Suprapubic skin (tissue), 4 donors: ENCODE measurements around the gene OARD1. TPM values are rescaled to one million over a fixed set of nuclear protein-coding genes. Genes with fewer than 3 reads are reported as not detected.

Experiments used
- DNase-seq, 2 donors: peaks; one replicate each; pipeline ENCODE4 v3.0.0-alpha.2; 2019; ENCODE audit warnings: low spot score in 2 of 2
- H3K27ac ChIP-seq: fragments of 200-600 bp; sonication (generic); one replicate; pipeline ENCODE4 v1.5.1; 2019
- H3K27me3 ChIP-seq: fragments of 200-600 bp; sonication (generic); one replicate; pipeline ENCODE4 v1.5.1; 2019
- H3K36me3 ChIP-seq: fragments of 200-600 bp; sonication (generic); one replicate; pipeline ENCODE4 v1.5.1; 2019
- H3K4me1 ChIP-seq: fragments of 200-600 bp; sonication (generic); one replicate; pipeline ENCODE4 v1.5.1; 2019
- H3K4me3 ChIP-seq: fragments of 200-600 bp; sonication (generic); one replicate; pipeline ENCODE4 v1.5.1; 2019; ENCODE audit warnings: mild to moderate bottlenecking
- H3K9me3 ChIP-seq: fragments of 200-600 bp; sonication (generic); one replicate; pipeline ENCODE4 v1.5.1; 2019
- CTCF ChIP-seq, 2 donors: fragments of 200-600 bp in 1 of 2; fragments of 450-650 bp in 1 of 2; sonication (generic) in 1 of 2; IDR thresholded peaks; one replicate each; pipeline ENCODE4 v1.5.1; 2016 to 2019; ENCODE audit warnings: antibody characterized with exemption in 2 of 2, mild to moderate bottlenecking in 1 of 2, moderate library complexity in 1 of 2
- EP300 ChIP-seq: sonication (generic); formaldehyde crosslinking; IDR thresholded peaks from one replicate; pipeline ENCODE4 v1.6.1; 2017; ENCODE audit warnings: antibody characterized with exemption
- POLR2A ChIP-seq, 2 donors: fragments of 450-650 bp; IDR thresholded peaks; one replicate each; pipeline ENCODE4 v1.6.1; 2017; ENCODE audit warnings: antibody characterized with exemption in 2 of 2, mild to moderate bottlenecking in 2 of 2, moderate library complexity in 2 of 2
- POLR2AphosphoS5 ChIP-seq, 3 donors: sonication (generic); formaldehyde crosslinking; IDR thresholded peaks; one replicate each; pipeline ENCODE4 v1.6.1; 2017; ENCODE audit warnings: antibody characterized with exemption in 3 of 3
- WGBS: methylation state at CpG from one replicate; pipeline ENCODE4 v1.1.5; 2018; 5-methylcytosine and 5-hydroxymethylcytosine counted together
- total RNA-seq, 4 donors: library from RNA; depleted of rRNA; stranded (reverse); fragments of >200 nt; gene quantifications; one replicate each; pipeline ENCODE4 v1.1.0, GENCODE V29; 2016

OARD1 gene
- total RNA-seq, 4 donors from 2014 or later = 11.3 to 29.9 (median 20.6) TPM

DNA sequence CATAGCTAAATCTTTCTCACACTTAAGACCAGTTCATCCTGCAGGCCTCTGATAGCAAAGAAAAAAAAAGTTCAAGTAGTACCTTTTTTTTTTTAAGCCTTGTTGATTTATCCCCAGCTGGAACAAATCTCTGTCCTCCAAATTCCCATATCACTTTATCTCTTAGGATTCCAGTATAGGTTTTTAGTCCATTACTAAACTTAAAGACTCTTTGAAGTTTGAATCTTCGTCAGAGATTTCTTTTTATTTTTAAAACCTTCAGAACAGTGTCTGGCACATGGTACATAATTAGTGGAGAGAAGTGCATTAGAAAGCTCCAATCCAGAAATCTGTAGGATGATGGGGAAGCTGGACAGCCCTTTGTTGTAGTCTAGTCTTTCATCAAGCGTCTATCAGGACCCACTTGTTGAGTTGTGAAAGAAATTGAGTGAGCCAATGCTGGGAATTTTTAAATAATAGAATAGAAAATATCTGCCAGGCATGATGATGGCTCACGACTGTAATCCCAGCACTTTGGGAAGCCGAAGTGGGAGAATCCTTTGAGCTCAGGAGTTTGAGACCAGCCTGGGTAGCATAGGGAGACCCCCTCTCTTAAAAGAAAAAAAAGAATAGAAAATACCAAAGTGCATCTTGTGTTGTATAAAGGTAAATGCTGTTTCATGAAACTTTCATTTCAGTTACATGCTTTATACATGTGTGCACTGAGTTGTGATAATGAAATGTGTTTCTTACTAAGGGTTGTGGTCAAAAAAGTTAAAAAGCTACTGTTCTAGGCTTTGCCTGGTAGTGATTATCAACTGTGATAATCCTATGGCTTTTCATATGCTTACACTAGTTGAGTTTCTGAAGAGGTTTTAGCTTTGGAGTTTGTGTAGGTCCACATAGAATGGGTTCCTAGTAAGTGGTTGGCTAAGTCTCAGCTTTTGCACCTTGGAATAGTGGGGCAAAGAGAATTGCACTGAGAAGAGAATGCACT lies 3.8 kb upstream of the OARD1 start:
- WGBS = 75% methylated on average over 4 of the region's 4 CpGs
- H3K27me3 ChIP-seq = no peaks in the 10 kb centered on the region
- no peak overlapping the region for H3K27ac ChIP-seq
- TF ChIP-seq POLR2A (IDR thresholded peaks at IDR 0.05) (no peak), CTCF (IDR thresholded peaks at IDR 0.05) (no peak), EP300 (no peak), POLR2AphosphoS5 (IDR thresholded peaks at IDR 0.05) (no peak)
- no peak for DNase-seq
- peaks cover 47% of the 10 kb centered on the region for H3K4me1 ChIP-seq
- no peaks in the 10 kb centered on the region for H3K9me3 ChIP-seq
- H3K36me3 ChIP-seq = peaks cover 18% of the 10 kb centered on the region
- no peak overlapping the region for H3K4me3 ChIP-seq

- Histone ChIP-seq H3K4me1 (peaks cover 50% of the 10 kb centered on the region), H3K36me3 (peaks cover 7% of the 10 kb centered on the region), H3K27ac (peak overlapping the region; percentile 100), H3K4me3 (peak overlapping the region; percentile 73), H3K9me3 (no peaks in the 10 kb centered on the region), H3K27me3 (no peaks in the 10 kb centered on the region)
- TF ChIP-seq POLR2AphosphoS5 (IDR thresholded peaks at IDR 0.05) (no peak), EP300 (no peak), CTCF (IDR thresholded peaks at IDR 0.05) (no peak), POLR2A (IDR thresholded peaks at IDR 0.05) (no peak)
- 34% methylated on average over 11 of the region's 11 CpGs for WGBS
- no peak for DNase-seq
These were observed 2.7 kb upstream of the OARD1 start for GRCh38 chr6:41074692-41075436.

GRCh38 chr6:41073968-41074691 lies 2.0 kb upstream of the OARD1 start:
- under 1% methylated on average over 11 of the region's 11 CpGs for WGBS
- Histone ChIP-seq H3K4me1 (peaks cover 50% of the 10 kb centered on the region), H3K27me3 (no peaks in the 10 kb centered on the region), H3K36me3 (peaks cover 8% of the 10 kb centered on the region), H3K4me3 (peak overlapping the region; percentile 73), H3K9me3 (no peaks in the 10 kb centered on the region), H3K27ac (peak overlapping the region; percentile 100)
- no peak for DNase-seq
- TF ChIP-seq POLR2AphosphoS5 (IDR thresholded peaks at IDR 0.05) (no peak), CTCF (IDR thresholded peaks at IDR 0.05) (no peak), EP300 (no peak), POLR2A (IDR thresholded peaks at IDR 0.05) (no peak)

GRCh38 chr6:41073203-41073967 lies 1.2 kb upstream of the OARD1 start:
- 0% methylated on average over 34 of the region's 74 CpGs for WGBS

More at GRCh38 chr6:41073203-41073967, 1.2 kb upstream of the OARD1 start:
- H3K27ac ChIP-seq = peak overlapping the region; percentile 100
- TF ChIP-seq POLR2AphosphoS5 (IDR thresholded peaks at IDR 0.05) (no peak), CTCF (IDR thresholded peaks at IDR 0.05) (peak; percentile 27 to 44), POLR2A (IDR thresholded peaks at IDR 0.05) (peak; percentile 59 to 93), EP300 (no peak)
- H3K36me3 ChIP-seq = peaks cover 12% of the 10 kb centered on the region
- DNase-seq = peak; percentile 92 to 93
- H3K9me3 ChIP-seq = no peaks in the 10 kb centered on the region
- H3K4me3 ChIP-seq = peak overlapping the region; percentile 73
- H3K4me1 ChIP-seq = peaks cover 50% of the 10 kb centered on the region
- H3K27me3 ChIP-seq = no peaks in the 10 kb centered on the region
